Stimulated activated CD8-positive, alpha-beta memory T cell treated with anti-CD3 and anti-CD28 coated beads, Interleukin-12 subunit alpha, Interleukin-12 subunit beta, amount 100 ng/mL, for 4 hours (primary cell): ENCODE measurements around the gene TMEM123.

Experiments
- DNase-seq: peaks from one replicate; pipeline ENCODE4 v3.0.0-alpha.2; 2020; ENCODE audit warnings: low read depth

Gene TMEM123

GRCh38 chr11:102471474-102471873 is 18.9 kb upstream of the TMEM123 start:
- DNase-seq, result no peak

- no peak for DNase-seq
Measured at GRCh38 chr11:102470251-102470650, 17.7 kb upstream of the TMEM123 start.

- DNase-seq, result no peak
Measured at GRCh38 chr11:102469196-102469821, 16.7 kb upstream of the TMEM123 start.

- DNase-seq, result no peak
Measured at GRCh38 chr11:102468616-102469195, 16.1 kb upstream of the TMEM123 start.

GRCh38 chr11:102467853-102468580 is 15.5 kb upstream of the TMEM123 start:
- DNase-seq, result no peak

GRCh38 chr11:102467080-102467708 is 14.6 kb upstream of the TMEM123 start:
- DNase-seq, result no peak

- DNase-seq, result no peak
Measured at GRCh38 chr11:102465696-102466095, 13.1 kb upstream of the TMEM123 start.

- no peak for DNase-seq
Measured at GRCh38 chr11:102464859-102465500, 12.4 kb upstream of the TMEM123 start.

GRCh38 chr11:102464037-102464436 is 11.5 kb upstream of the TMEM123 start:
- DNase-seq, result no peak

GRCh38 chr11:102462610-102463009 is 10.0 kb upstream of the TMEM123 start:
- no peak for DNase-seq

GRCh38 chr11:102459393-102459792 is 6.8 kb upstream of the TMEM123 start:
- DNase-seq, result no peak

- no peak for DNase-seq
Measured at GRCh38 chr11:102458548-102458947, 6.0 kb upstream of the TMEM123 start.

GRCh38 chr11:102457865-102458264 is 5.3 kb upstream of the TMEM123 start:
- no peak for DNase-seq

- no peak for DNase-seq
Measured at GRCh38 chr11:102457056-102457677, 4.6 kb upstream of the TMEM123 start.

- DNase-seq, result no peak
Measured at GRCh38 chr11:102456381-102456780, 3.8 kb upstream of the TMEM123 start.

- no peak for DNase-seq
Measured at GRCh38 chr11:102453921-102454320, 1.4 kb upstream of the TMEM123 start.

- no peak for DNase-seq
Measured at GRCh38 chr11:102453302-102453695, 734 bp upstream of the TMEM123 start.

- DNase-seq, result peak; percentile 54
Measured at GRCh38 chr11:102451681-102452460, 694 bp downstream of the TMEM123 start.

- DNase-seq, result no peak
Measured at GRCh38 chr11:102451041-102451680, 1.4 kb downstream of the TMEM123 start.

GRCh38 chr11:102449651-102450570 is 2.7 kb downstream of the TMEM123 start:
- no peak for DNase-seq
